ENCODE measurements around the gene SIRPD. TPM values are rescaled to one million over a fixed set of nuclear protein-coding genes. Genes with fewer than 3 reads are reported as not detected.

The SIRPD gene
- total and polyA plus RNA-seq, 2 of the 8 experiments (the other 6 are each of a cell fraction or from before 2014, with no cell fraction given): not detected

GRCh38 chr20:1562622-1563021 lies 5.1 kb upstream of the SIRPD start:
- no peak for FAIRE-seq
- POLR2A ChIA-PET (ENCODE audit: partially characterized antibody): no interaction called here
- CTCF ChIA-PET (ENCODE audit: partially characterized antibody): interaction anchor here (1.0 to 1.1 kb wide), 2 partner anchors 56 to 214 kb away, joined by 3 to 4 read pairs; no protein-coding TSS in a partner anchor

More at GRCh38 chr20:1562622-1563021, 5.1 kb upstream of the SIRPD start:
- H3K18ac ChIP-seq (ENCODE audit: extremely low read depth, low read length): no peak overlapping the region
- no peak overlapping the region for H2BK5ac ChIP-seq (ENCODE audit: low read depth, low read length)
- H2BK15ac ChIP-seq (ENCODE audit: low read length): no peak overlapping the region
- no peak overlapping the region for H2BK20ac ChIP-seq (ENCODE audit: low read length)
- no peak overlapping the region for H3K4me2 ChIP-seq (ENCODE audit: insufficient read depth in 1 of 2, low read depth in 2 of 2, low read length in 2 of 2)
- no peak overlapping the region for H3K14ac ChIP-seq (ENCODE audit: insufficient read length)
- no peak for DNase-seq (ENCODE audit: low read depth in 1 of 2, low spot score in 2 of 2)
- TF ChIP-seq EP300 (IDR thresholded peaks at IDR 0.05; ENCODE audit: borderline replicate concordance in 1 of 2, low read depth in 2 of 2, low read length in 2 of 2) (no peak), CTCF (IDR thresholded peaks at IDR 0.05; ENCODE audit: control extremely low read depth in 1 of 3, insufficient read depth in 1 of 3, low read depth in 1 of 3, low read length in 3 of 3) (no peak), JUND (IDR thresholded peaks at IDR 0.05; ENCODE audit: low read length) (no peak), SRF (IDR thresholded peaks at IDR 0.05; ENCODE audit: low read depth, low read length) (no peak), HDAC6 (IDR thresholded peaks at IDR 0.05; ENCODE audit: low read depth, low read length) (no peak), RBBP5 (IDR thresholded peaks at IDR 0.05; ENCODE audit: borderline replicate concordance, low read depth, low read length) (no peak)
- 0 out of 7 replicates have a peak, but pooled peaks cover 0 to 3% (median 0%) of the 10 kb centered on the region in 4 experiments for H3K4me1 ChIP-seq (replicated peaks in 1 of 4; ENCODE audit: control insufficient read depth in 3 of 4, insufficient read depth in 4 of 4, low read length in 3 of 4)
- H4K91ac ChIP-seq (replicated peaks; ENCODE audit: insufficient read length, low read length): no peak overlapping the region
- no peak overlapping the region for H3K23ac ChIP-seq (ENCODE audit: insufficient read length)
- 83% methylated on average over 2 of the region's 2 CpGs; no CpG with 5 or more reads in 1 of the 2 experiments for WGBS, 2 experiments (ENCODE audit: extremely low coverage in 1 of 2, insufficient coverage in 1 of 2, insufficient read length in 1 of 2, insufficient replicate concordance in 2 of 2, low coverage in 1 of 2, low lambda C conversion rate in 2 of 2, missing lambda C conversion rate in 1 of 2)
- no peak overlapping the region for H4K5ac ChIP-seq (ENCODE audit: insufficient read length, low read depth, low read length)
- no peaks in the 10 kb centered on the region for H3K23me2 ChIP-seq (ENCODE audit: low read depth, low read length)
- H3K4me3 ChIP-seq (ENCODE audit: extremely low read depth in 1 of 4, insufficient read depth in 2 of 4, low read depth in 3 of 4, low read length in 4 of 4): no peak overlapping the region
- H3K79me1 ChIP-seq (ENCODE audit: low read depth, low read length): no peaks in the 10 kb centered on the region
- H2AFZ ChIP-seq (ENCODE audit: low read length): no peak overlapping the region
- H3K9me3 ChIP-seq (ENCODE audit: insufficient read depth in 2 of 2, low read depth in 1 of 2, low read length in 1 of 2): no peaks in the 10 kb centered on the region
- no peak overlapping the region for H3K4ac ChIP-seq (replicated peaks; ENCODE audit: insufficient read length, low read depth, low read length)
- H3K27me3 ChIP-seq (replicated peaks in 1 of 4; ENCODE audit: control insufficient read depth in 3 of 4, extremely low read depth in 1 of 4, insufficient read depth in 3 of 4, low read length in 3 of 4): no peaks in the 10 kb centered on the region
- no peak overlapping the region for H2BK120ac ChIP-seq (replicated peaks; ENCODE audit: low read depth, low read length)
- H4K8ac ChIP-seq (ENCODE audit: extremely low read depth, insufficient read depth, low read length): no peak overlapping the region
- H3K79me2 ChIP-seq (ENCODE audit: control insufficient read depth in 1 of 2, insufficient read depth in 2 of 2, low read length in 2 of 2): no peaks in the 10 kb centered on the region
- H4K20me1 ChIP-seq (replicated peaks in 1 of 2; ENCODE audit: control insufficient read depth in 1 of 2, insufficient read depth in 2 of 2, low read length in 2 of 2): no peaks in the 10 kb centered on the region
- no peaks in the 10 kb centered on the region for H3K36me3 ChIP-seq (ENCODE audit: control insufficient read depth in 2 of 4, insufficient read depth in 4 of 4, low read length in 3 of 4)
- no peak overlapping the region for H3K9ac ChIP-seq (replicated peaks in 1 of 4; ENCODE audit: extremely low read depth in 1 of 4, low read depth in 3 of 4, low read length in 3 of 4)
- H2AK5ac ChIP-seq (ENCODE audit: low read depth, low read length): no peak overlapping the region
- H2BK12ac ChIP-seq (ENCODE audit: low read depth, low read length): no peak overlapping the region
- H3K27ac ChIP-seq (ENCODE audit: low read depth, low read length): no peak overlapping the region
- no peak overlapping the region for H3K56ac ChIP-seq (replicated peaks; ENCODE audit: insufficient read length, low read depth, low read length)

All from H1 (cell line).